Ishikawa (cell line): ENCODE measurements around the gene LTA.

Source experiments
- CEBPB ChIP-seq: IDR thresholded peaks from 2 replicates; pipeline ENCODE4 v1.6.1; 2012
- CREB1 ChIP-seq: IDR thresholded peaks from 2 replicates; pipeline ENCODE4 v1.6.1; 2012; ENCODE audit warnings: low read depth
- EGR1 ChIP-seq: IDR thresholded peaks from 2 replicates; pipeline ENCODE4 v1.6.1; 2012
- EP300 ChIP-seq: IDR thresholded peaks from 2 replicates; pipeline ENCODE4 v1.6.1; 2012; ENCODE audit warnings: borderline replicate concordance
- FOXM1 ChIP-seq: IDR thresholded peaks from 2 replicates; pipeline ENCODE4 v1.6.1; 2012; ENCODE audit warnings: low read depth, borderline replicate concordance
- MAX ChIP-seq: IDR thresholded peaks from 2 replicates; pipeline ENCODE4 v1.6.1; 2012
- NFIC ChIP-seq: IDR thresholded peaks from 2 replicates; pipeline ENCODE4 v1.6.1; 2012
- RAD21 ChIP-seq: IDR thresholded peaks from 2 replicates; pipeline ENCODE4 v1.6.1; 2012; ENCODE audit warnings: low read depth
- REST ChIP-seq: IDR thresholded peaks from 2 replicates; pipeline ENCODE4 v1.6.1; 2012; ENCODE audit warnings: low read depth, mild to moderate bottlenecking
- TAF1 ChIP-seq: IDR thresholded peaks from 2 replicates; pipeline ENCODE4 v1.6.1; 2012; ENCODE audit warnings: low read depth, mild to moderate bottlenecking
- TCF12 ChIP-seq: IDR thresholded peaks from 2 replicates; pipeline ENCODE4 v1.6.1; 2012; ENCODE audit warnings: low read depth
- TEAD4 ChIP-seq: IDR thresholded peaks from 2 replicates; pipeline ENCODE4 v1.6.1; 2012
- USF1 ChIP-seq: IDR thresholded peaks from 2 replicates; pipeline ENCODE4 v1.6.1; 2012
- YY1 ChIP-seq: IDR thresholded peaks from 2 replicates; pipeline ENCODE4 v1.6.1; 2012; ENCODE audit warnings: low read depth
- ZBTB7A ChIP-seq: IDR thresholded peaks from 2 replicates; pipeline ENCODE4 v1.6.1; 2012; ENCODE audit warnings: low read depth

Gene LTA

DNA sequence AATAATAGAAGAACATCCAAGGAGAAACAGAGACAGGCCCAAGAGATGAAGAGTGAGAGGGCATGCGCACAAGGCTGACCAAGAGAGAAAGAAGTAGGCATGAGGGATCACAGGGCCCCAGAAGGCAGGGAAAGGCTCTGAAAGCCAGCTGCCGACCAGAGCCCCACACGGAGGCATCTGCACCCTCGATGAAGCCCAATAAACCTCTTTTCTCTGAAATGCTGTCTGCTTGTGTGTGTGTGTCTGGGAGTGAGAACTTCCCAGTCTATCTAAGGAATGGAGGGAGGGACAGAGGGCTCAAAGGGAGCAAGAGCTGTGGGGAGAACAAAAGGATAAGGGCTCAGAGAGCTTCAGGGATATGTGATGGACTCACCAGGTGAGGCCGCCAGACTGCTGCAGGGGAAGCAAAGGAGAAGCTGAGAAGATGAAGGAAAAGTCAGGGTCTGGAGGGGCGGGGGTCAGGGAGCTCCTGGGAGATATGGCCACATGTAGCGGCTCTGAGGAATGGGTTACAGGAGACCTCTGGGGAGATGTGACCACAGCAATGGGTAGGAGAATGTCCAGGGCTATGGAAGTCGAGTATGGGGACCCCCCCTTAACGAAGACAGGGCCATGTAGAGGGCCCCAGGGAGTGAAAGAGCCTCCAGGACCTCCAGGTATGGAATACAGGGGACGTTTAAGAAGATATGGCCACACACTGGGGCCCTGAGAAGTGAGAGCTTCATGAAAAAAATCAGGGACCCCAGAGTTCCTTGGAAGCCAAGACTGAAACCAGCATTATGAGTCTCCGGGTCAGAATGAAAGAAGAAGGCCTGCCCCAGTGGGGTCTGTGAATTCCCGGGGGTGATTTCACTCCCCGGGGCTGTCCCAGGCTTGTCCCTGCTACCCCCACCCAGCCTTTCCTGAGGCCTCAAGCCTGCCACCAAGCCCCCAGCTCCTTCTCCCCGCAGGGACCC is 2.3 kb downstream of the LTA start:
- TF ChIP-seq YY1 (no peak), USF1 (no peak), RAD21 (no peak), ZBTB7A (no peak), TAF1 (no peak), REST (no peak), CEBPB (no peak), EGR1 (no peak), CREB1 (no peak), MAX (no peak), EP300 (no peak), TEAD4 (no peak), TCF12 (no peak), FOXM1 (no peak), NFIC (no peak)

DNA sequence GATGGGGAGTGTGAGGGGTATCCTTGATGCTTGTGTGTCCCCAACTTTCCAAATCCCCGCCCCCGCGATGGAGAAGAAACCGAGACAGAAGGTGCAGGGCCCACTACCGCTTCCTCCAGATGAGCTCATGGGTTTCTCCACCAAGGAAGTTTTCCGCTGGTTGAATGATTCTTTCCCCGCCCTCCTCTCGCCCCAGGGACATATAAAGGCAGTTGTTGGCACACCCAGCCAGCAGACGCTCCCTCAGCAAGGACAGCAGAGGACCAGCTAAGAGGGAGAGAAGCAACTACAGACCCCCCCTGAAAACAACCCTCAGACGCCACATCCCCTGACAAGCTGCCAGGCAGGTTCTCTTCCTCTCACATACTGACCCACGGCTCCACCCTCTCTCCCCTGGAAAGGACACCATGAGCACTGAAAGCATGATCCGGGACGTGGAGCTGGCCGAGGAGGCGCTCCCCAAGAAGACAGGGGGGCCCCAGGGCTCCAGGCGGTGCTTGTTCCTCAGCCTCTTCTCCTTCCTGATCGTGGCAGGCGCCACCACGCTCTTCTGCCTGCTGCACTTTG is 3.3 kb downstream of the LTA start, which contains the start of gene TNF:
Gene TNF (plus strand): TSS at position 231 of the 567 bp plus-strand sequence. CDS start 177 bp downstream, at position 408.
- TF ChIP-seq USF1: no peak
- TF ChIP-seq EP300: no peak
- no peak for TF ChIP-seq YY1
- no peak for TF ChIP-seq CREB1
- TF ChIP-seq TEAD4: no peak
- TF ChIP-seq EGR1: no peak
- TF ChIP-seq MAX: no peak
- no peak for TF ChIP-seq FOXM1
- no peak for TF ChIP-seq REST
- no peak for TF ChIP-seq TAF1
- no peak for TF ChIP-seq NFIC
- TF ChIP-seq CEBPB: no peak
- no peak for TF ChIP-seq TCF12
- no peak for TF ChIP-seq RAD21
- no peak for TF ChIP-seq ZBTB7A

DNA sequence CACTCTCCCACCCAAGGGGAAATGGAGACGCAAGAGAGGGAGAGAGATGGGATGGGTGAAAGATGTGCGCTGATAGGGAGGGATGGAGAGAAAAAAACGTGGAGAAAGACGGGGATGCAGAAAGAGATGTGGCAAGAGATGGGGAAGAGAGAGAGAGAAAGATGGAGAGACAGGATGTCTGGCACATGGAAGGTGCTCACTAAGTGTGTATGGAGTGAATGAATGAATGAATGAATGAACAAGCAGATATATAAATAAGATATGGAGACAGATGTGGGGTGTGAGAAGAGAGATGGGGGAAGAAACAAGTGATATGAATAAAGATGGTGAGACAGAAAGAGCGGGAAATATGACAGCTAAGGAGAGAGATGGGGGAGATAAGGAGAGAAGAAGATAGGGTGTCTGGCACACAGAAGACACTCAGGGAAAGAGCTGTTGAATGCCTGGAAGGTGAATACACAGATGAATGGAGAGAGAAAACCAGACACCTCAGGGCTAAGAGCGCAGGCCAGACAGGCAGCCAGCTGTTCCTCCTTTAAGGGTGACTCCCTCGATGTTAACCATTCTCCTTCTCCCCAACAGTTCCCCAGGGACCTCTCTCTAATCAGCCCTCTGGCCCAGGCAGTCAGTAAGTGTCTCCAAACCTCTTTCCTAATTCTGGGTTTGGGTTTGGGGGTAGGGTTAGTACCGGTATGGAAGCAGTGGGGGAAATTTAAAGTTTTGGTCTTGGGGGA is 4.0 kb downstream of the LTA start:
- no peak for TF ChIP-seq CEBPB
- TF ChIP-seq TCF12: no peak
- TF ChIP-seq REST: no peak
- TF ChIP-seq EP300: no peak
- no peak for TF ChIP-seq TAF1
- TF ChIP-seq MAX: no peak
- no peak for TF ChIP-seq YY1
- no peak for TF ChIP-seq EGR1
- no peak for TF ChIP-seq CREB1
- no peak for TF ChIP-seq USF1
- no peak for TF ChIP-seq NFIC
